K562 (cell line): ENCODE measurements around the gene CLASP1. TPM values are rescaled to one million over a fixed set of nuclear protein-coding genes. Genes with fewer than 3 reads are reported as not detected.

Experiments used
- ATAC-seq: fragments of 200-7000 bp; cut with Tn5 transposase; 3 replicates; pipeline ENCODE4 v1.9.1; 2020; ENCODE audit warnings: moderate library complexity
- BruUV-seq: library from RNA; stranded (reverse); fragments of 400-500 nt; replicated peaks from 2 replicates; lab custom pipeline; 2021; lab: Mats Ljungman, UMichigan
- CTCF ChIA-PET: fragments of 300-600 bp; formaldehyde crosslinking; extraction: SDS; loops from one replicate; lab custom pipeline; 2021; ENCODE audit warnings: low intra/inter-chr PET ratio; lab: Yijun Ruan, JAX
- POLR2A ChIA-PET: fragments of 300-600, 350-650 bp; sonication (Branson Sonifier 250); formaldehyde crosslinking; extraction: SDS; loops from one replicate; lab custom pipeline; 2021; ENCODE audit warnings: antibody characterized with exemption, inconsistent platforms; lab: Yijun Ruan, JAX
- DNase-seq, 4 experiments: peaks; one replicate each; pipeline versions ENCODE4 v3.0.0 to v3.0.0-alpha.2; 2011 to 2018; ENCODE audit warnings: low spot score in 3 of 4, mixed read lengths in 3 of 4; ENCODE audit errors: extremely low read depth in 1 of 4
- FAIRE-seq: peaks from 2 replicates; lab custom pipeline; 2011; peaks lifted over from hg19 to GRCh38; lab: Jason Lieb, UNC
- H2AFZ ChIP-seq: 2 replicates; pipeline ENCODE4 v1.6.0; 2011; ENCODE audit warnings: low read depth, low read length, control low read depth, inconsistent platforms
- H3K27ac ChIP-seq: fragments of 200-600 bp; 3 replicates; pipeline ENCODE4 v1.8.0; 2011; ENCODE audit warnings: low read depth, mild to moderate bottlenecking, control low read depth, inconsistent platforms, low read length, moderate library complexity, mixed read lengths; ENCODE audit errors: extremely low read depth
- H3K27me3 ChIP-seq, 2 experiments: fragments of 300-600 bp in 1 of 2; 2 replicates in 1 of 2; 3 replicates in 1 of 2; pipeline versions ENCODE4 v1.6.0 to v1.8.0; 2011; ENCODE audit warnings: inconsistent platforms in 2 of 2, low read length in 2 of 2, mild to moderate bottlenecking in 1 of 2, mixed read lengths in 1 of 2, moderate library complexity in 1 of 2; ENCODE audit not compliant: control insufficient read depth in 2 of 2, insufficient read depth in 2 of 2
- H3K36me3 ChIP-seq: fragments of 300-600 bp; 3 replicates; pipeline ENCODE4 v1.8.0; 2011; ENCODE audit warnings: mild to moderate bottlenecking, low read length, inconsistent platforms; ENCODE audit not compliant: control insufficient read depth, insufficient read depth
- H3K4me1 ChIP-seq, 2 experiments: fragments of 200-600 bp in 1 of 2; replicated peaks in 1 of 2; 2 replicates in 1 of 2; 3 replicates in 1 of 2; pipeline versions ENCODE4 v1.5.1 to v1.8.0; 2011; ENCODE audit warnings: inconsistent platforms in 2 of 2, low read length in 2 of 2, mild to moderate bottlenecking in 1 of 2, mixed read lengths in 1 of 2, moderate library complexity in 1 of 2; ENCODE audit not compliant: control insufficient read depth in 2 of 2, insufficient read depth in 2 of 2
- H3K4me2 ChIP-seq: 2 replicates; pipeline ENCODE4 v1.6.1; 2011; ENCODE audit warnings: low read length, control low read depth, inconsistent platforms, mixed read lengths; ENCODE audit not compliant: insufficient read depth
- H3K4me3 ChIP-seq: fragments of 200-600 bp; sonication (generic), shearing (Covaris generic); 2 replicates; pipeline ENCODE4 v1.5.1; 2016; ENCODE audit warnings: control low read depth, inconsistent platforms
- H3K79me2 ChIP-seq: fragments of 200-600 bp; 3 replicates; pipeline ENCODE4 v1.8.0; 2011; ENCODE audit warnings: low read length, inconsistent platforms; ENCODE audit not compliant: control insufficient read depth, insufficient read depth
- H3K9ac ChIP-seq, 2 experiments: 2 replicates each; pipeline versions ENCODE4 v1.6.0 to v1.6.1; 2011; ENCODE audit warnings: low read depth in 2 of 2, low read length in 2 of 2, control low read depth in 1 of 2, inconsistent platforms in 1 of 2, mild to moderate bottlenecking in 1 of 2, mixed read lengths in 1 of 2; ENCODE audit not compliant: insufficient read depth in 1 of 2
- H3K9me1 ChIP-seq: one replicate; pipeline ENCODE4 v1.6.0; 2011; ENCODE audit warnings: inconsistent platforms, mild to moderate bottlenecking, low read length, moderate library complexity; ENCODE audit not compliant: control insufficient read depth, insufficient read depth
- H3K9me3 ChIP-seq: replicated peaks from 2 replicates; pipeline ENCODE4 v1.5.1; 2011; ENCODE audit warnings: low read depth, low read length, inconsistent platforms; ENCODE audit not compliant: control insufficient read depth, insufficient read depth
- H4K20me1 ChIP-seq: replicated peaks from 2 replicates; pipeline ENCODE4 v1.6.1; 2011; ENCODE audit warnings: low read length, inconsistent platforms, mixed read lengths; ENCODE audit not compliant: control insufficient read depth, insufficient read depth
- BRD9 ChIP-seq: fragments of 450-650 bp; IDR thresholded peaks from 2 replicates; pipeline ENCODE4 v1.6.1; 2018; ENCODE audit warnings: low read depth; ENCODE audit not compliant: partially characterized antibody
- CCNT2 ChIP-seq: IDR thresholded peaks from 2 replicates; pipeline ENCODE4 v1.6.1; 2011; ENCODE audit warnings: borderline replicate concordance, low read depth, mild to moderate bottlenecking, moderate library complexity, mixed read lengths, low read length; ENCODE audit not compliant: insufficient read length; ENCODE audit errors: extremely low read depth
- CXXC5 ChIP-seq: fragments of 250-450 bp; sonication (Bioruptor Pico); IDR thresholded peaks from 2 replicates; pipeline ENCODE4 v1.8.0; 2022; ENCODE audit warnings: inconsistent platforms, mild to moderate bottlenecking, moderate library complexity
- ETV1 ChIP-seq: fragments of 450-650 bp; conservative IDR thresholded peaks from 2 replicates; pipeline ENCODE4 v1.6.1; 2016; ENCODE audit warnings: missing genetic modification characterization, control low read depth, low read depth, missing compliant biosample characterization
- GABPB1 ChIP-seq: sonication (generic); formaldehyde crosslinking; IDR thresholded peaks from 2 replicates; pipeline ENCODE4 v1.8.0; 2022; ENCODE audit warnings: mild to moderate bottlenecking, missing genetic modification reagents
- HDAC1 ChIP-seq, 2 experiments: fragments of 450-650 bp; IDR thresholded peaks; 2 replicates each; pipeline ENCODE4 v1.6.1; 2016 to 2017; ENCODE audit warnings: inconsistent platforms in 1 of 2, mild to moderate bottlenecking in 1 of 2, moderate library complexity in 1 of 2
- HDAC2 ChIP-seq: fragments of 450-650 bp; IDR thresholded peaks from 2 replicates; pipeline ENCODE4 v1.6.1; 2016; ENCODE audit warnings: mild to moderate bottlenecking
- PHF20 ChIP-seq: fragments of 450-650 bp; IDR thresholded peaks from 2 replicates; pipeline ENCODE4 v1.6.1; 2018; ENCODE audit not compliant: partially characterized antibody
- PHF8 ChIP-seq: fragments of 200-600 bp; sonication (generic); IDR thresholded peaks from 2 replicates; pipeline ENCODE4 v1.6.1; 2012; ENCODE audit warnings: mixed run types, mild to moderate bottlenecking, inconsistent platforms, low read length, moderate library complexity, borderline replicate concordance
- POLR2A ChIP-seq: fragments of 450-650 bp; conservative IDR thresholded peaks from 2 replicates; pipeline ENCODE4 v1.6.1; 2016
- POLR2G ChIP-seq: fragments of 200-400 bp; formaldehyde crosslinking; IDR thresholded peaks from 2 replicates; pipeline ENCODE4 v1.6.1; 2017; ENCODE audit warnings: low read depth, mild to moderate bottlenecking, antibody characterized with exemption, low read length, moderate library complexity
- RBBP5 ChIP-seq: fragments of 200-600 bp; sonication (generic); IDR thresholded peaks from 2 replicates; pipeline ENCODE4 v1.6.1; 2012; ENCODE audit warnings: borderline replicate concordance, mild to moderate bottlenecking, low read length, control low read depth, inconsistent platforms; ENCODE audit not compliant: insufficient read depth, poor library complexity, severe bottlenecking
- ZFX ChIP-seq: sonication (generic); formaldehyde crosslinking; IDR thresholded peaks from 2 replicates; pipeline ENCODE4 v1.8.0; 2022; ENCODE audit warnings: mild to moderate bottlenecking, missing genetic modification reagents, moderate library complexity
- ZNF668 ChIP-seq: fragments of 250-450 bp; sonication (Bioruptor Pico); IDR thresholded peaks from 2 replicates; pipeline ENCODE4 v1.8.0; 2022; ENCODE audit warnings: mild to moderate bottlenecking, inconsistent platforms
- WGBS: fragments of 100-300 bp; shearing (Covaris generic); methylation state at CpG from one replicate; pipeline ENCODE4 v1.1.6; 2016; ENCODE audit warnings: low coverage, mixed read lengths; ENCODE audit not compliant: insufficient coverage; ENCODE audit errors: missing lambda C conversion rate; 5-methylcytosine and 5-hydroxymethylcytosine counted together
- in situ Hi-C: fragments of 300-500 bp; cut with MboI; formaldehyde crosslinking; loops from 4 replicates; pipeline ENCODE4 v1.15.0; 2018; ENCODE audit warnings: inconsistent platforms, mixed read lengths
- intact Hi-C: fragments of 100-400 bp; cut with micrococcal nuclease; formaldehyde crosslinking; loops from 2 replicates; pipeline ENCODE4 v1.14.2; 2022
- polyA plus RNA-seq, 8 experiments: library from polyadenylated mRNA; depleted of rRNA in 4 of 8; stranded (reverse) in 5 of 8; unstranded in 3 of 8; fragments of >200 nt; fragmentation: Nextera tagmentation in 2 of 8; fragmentation: Illumina TruSeq in 1 of 8; extraction: Ambion mirVana in 2 of 8; extraction: Trizol in 1 of 8; gene quantifications; 2 replicates each; pipeline versions ENCODE4 v1.2.1 to v1.2.3, GENCODE V29; 2011 to 2014; ENCODE audit warnings: inconsistent platforms in 1 of 8, missing spikeins in 1 of 8
- total RNA-seq, 7 experiments: library from RNA; depleted of rRNA in 6 of 7; stranded (reverse); fragments of >200 nt in 6 of 7; fragmentation: Illumina TruSeq in 2 of 7; extraction: Trizol in 2 of 7; gene quantifications; 2 replicates each; pipeline versions ENCODE4 v1.2.1 to v1.2.3, GENCODE V29; 2011 to 2021; ENCODE audit warnings: low replicate concordance in 1 of 7
- TF ChIP-seq, protein P1 (sequence below), 3 experiments: fragments of 200-800 bp in 1 of 3; fragments of 250-450 bp in 1 of 3; fragments of 450-650 bp in 1 of 3; sonication (Bioruptor Pico) in 1 of 3; sonication (Bioruptor generic) in 1 of 3; formaldehyde crosslinking in 1 of 3; IDR thresholded peaks; 2 replicates each; pipeline versions ENCODE4 v1.6.1 to v1.8.0; 2016 to 2022; ENCODE audit warnings: mild to moderate bottlenecking in 2 of 3, missing genetic modification characterization in 2 of 3, missing compliant biosample characterization in 1 of 3, moderate library complexity in 1 of 3

The CLASP1 gene
- total and polyA plus RNA-seq, 9 of the 15 experiments (the other 6 are each of a cell fraction or from before 2014, with no cell fraction given): 1.7 to 40.3 (median 20.7) TPM

GRCh38 chr2:121530212-121530705 lies 119.0 kb downstream of the CLASP1 start:
- Histone ChIP-seq H3K27ac (peak overlapping the region; percentile 100), H3K79me2 (peaks cover 53% of the 10 kb centered on the region), H3K36me3 (peaks cover 28% of the 10 kb centered on the region; the same call in 2 of the 3 replicates), H3K27me3 (no peaks in the 10 kb centered on the region), H2AFZ (peak overlapping the region; percentile 90), H3K4me2 (peak overlapping the region; percentile 90), H3K4me1 (peaks cover 30 to 35% of the 10 kb centered on the region in 2 experiments), H3K4me3 (peak overlapping the region; percentile 66), H4K20me1 (0 out of 2 replicates have a peak, but pooled peaks cover 10% of the 10 kb centered on the region), H3K9me1 (no peaks in the 10 kb centered on the region), H3K9ac (peak overlapping the region; percentile 96 to 97), H3K9me3 (no peaks in the 10 kb centered on the region)
- under 1% methylated on average over 32 of the region's 46 CpGs for WGBS
- intact Hi-C loops (loop anchor here (1.0 to 5.0 kb wide), 3 partner anchors 193 to 455 kb away; partner anchors contain the start of gene NIFK), in situ Hi-C loops (loop anchor here (10.0 kb wide), 1 partner anchor 1665 kb away; no protein-coding TSS in a partner anchor)
- ChIA-PET CTCF (no interaction called here), POLR2A (interaction anchor here (0.6 to 3.8 kb wide), 50 partner anchors 9 to 1299 kb away, joined by 3 to 31 read pairs (median 5); partner anchors contain the start of genes CLASP1, NIFK and TSN)
- DNase-seq (peak; percentile 77 to 84 (median 78)), FAIRE-seq (no peak), ATAC-seq (peak; percentile 76)
- BruUV-seq: no TSS peak
- TF ChIP-seq CXXC5 (CRISPR knock-in tag) (peak; percentile 99; the same call in 1 of the 2 replicates), ZFX (CRISPR knock-in tag) (peak; percentile 89), HDAC2 (0 out of 2 replicates have a peak, but pooled peaks have one; percentile 18), PHF20 (peak; percentile 45), POLR2G (peak; percentile 59; the same call in 1 of the 2 replicates), POLR2A (no peak), ETV1 (tag) (peak; percentile 80; the same call in 1 of the 2 replicates), PHF8 (peak; percentile 53; the same call in 1 of the 2 replicates), CCNT2 (no peak), HDAC1 (IDR thresholded peaks at IDR 0.05) (peak in 1 of 2 experiments; percentile 89; a peak in 2 of 4 replicates), RBBP5 (no peak), ZNF668 (CRISPR knock-in tag) (no peak), BRD9 (no peak), GABPB1 (CRISPR knock-in tag) (0 out of 2 replicates have a peak, but pooled peaks have one; percentile 21)
- TF ChIP-seq, protein P1, sequence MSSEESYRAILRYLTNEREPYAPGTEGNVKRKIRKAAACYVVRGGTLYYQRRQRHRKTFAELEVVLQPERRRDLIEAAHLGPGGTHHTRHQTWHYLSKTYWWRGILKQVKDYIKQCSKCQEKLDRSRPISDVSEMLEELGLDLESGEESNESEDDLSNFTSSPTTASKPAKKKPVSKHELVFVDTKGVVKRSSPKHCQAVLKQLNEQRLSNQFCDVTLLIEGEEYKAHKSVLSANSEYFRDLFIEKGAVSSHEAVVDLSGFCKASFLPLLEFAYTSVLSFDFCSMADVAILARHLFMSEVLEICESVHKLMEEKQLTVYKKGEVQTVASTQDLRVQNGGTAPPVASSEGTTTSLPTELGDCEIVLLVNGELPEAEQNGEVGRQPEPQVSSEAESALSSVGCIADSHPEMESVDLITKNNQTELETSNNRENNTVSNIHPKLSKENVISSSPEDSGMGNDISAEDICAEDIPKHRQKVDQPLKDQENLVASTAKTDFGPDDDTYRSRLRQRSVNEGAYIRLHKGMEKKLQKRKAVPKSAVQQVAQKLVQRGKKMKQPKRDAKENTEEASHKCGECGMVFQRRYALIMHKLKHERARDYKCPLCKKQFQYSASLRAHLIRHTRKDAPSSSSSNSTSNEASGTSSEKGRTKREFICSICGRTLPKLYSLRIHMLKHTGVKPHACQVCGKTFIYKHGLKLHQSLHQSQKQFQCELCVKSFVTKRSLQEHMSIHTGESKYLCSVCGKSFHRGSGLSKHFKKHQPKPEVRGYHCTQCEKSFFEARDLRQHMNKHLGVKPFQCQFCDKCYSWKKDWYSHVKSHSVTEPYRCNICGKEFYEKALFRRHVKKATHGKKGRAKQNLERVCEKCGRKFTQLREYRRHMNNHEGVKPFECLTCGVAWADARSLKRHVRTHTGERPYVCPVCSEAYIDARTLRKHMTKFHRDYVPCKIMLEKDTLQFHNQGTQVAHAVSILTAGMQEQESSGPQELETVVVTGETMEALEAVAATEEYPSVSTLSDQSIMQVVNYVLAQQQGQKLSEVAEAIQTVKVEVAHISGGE (CRISPR knock-in tag; IDR thresholded peaks at IDR 0.05): peak; percentile 46 to 83 (median 60); a peak in 4 of 6 replicates
